Measurements from ENCODE around the gene ADGRD2. TPM values are rescaled to one million over a fixed set of nuclear protein-coding genes. Genes with fewer than 3 reads are reported as not detected.

The ADGRD2 gene
- total RNA-seq, 1 experiment from 2014 or later, result not detected

GRCh38 chr9:124506931-124507879 lies 57.0 kb downstream of the ADGRD2 start, which contains the start of gene NR5A1:
Gene NR5A1 (minus strand): TSS chr9:124507399. CDS start chr9:124503395, 4,004 bp downstream.
- peaks cover 9% of the 10 kb centered on the region for H3K4me1 ChIP-seq (ENCODE audit: insufficient read depth, low read length, poor library complexity, severe bottlenecking)
- no peaks in the 10 kb centered on the region for H3K36me3 ChIP-seq (ENCODE audit: insufficient read depth, low read length, poor library complexity, severe bottlenecking)
- ChIA-PET CTCF (no interaction called here), POLR2A (ENCODE audit: low non-redundant PET) (no interaction called here)
- DNase-seq (ENCODE audit: low spot score), result no peak
- no peak for TF ChIP-seq CTCF (conservative IDR thresholded peaks at IDR 0.05; ENCODE audit: low read depth, low read length)
- H3K27me3 ChIP-seq (replicated peaks; ENCODE audit: insufficient read depth, low read depth, low read length, poor library complexity), result peaks cover 40% of the 10 kb centered on the region
- H3K9me3 ChIP-seq (ENCODE audit: low read depth, low read length, poor library complexity, severe bottlenecking), result no peaks in the 10 kb centered on the region
- H3K4me3 ChIP-seq (ENCODE audit: low read depth, low read length, poor library complexity, severe bottlenecking), result no peak within 1 kb of the TSS
- no peak within 1 kb of the TSS for H3K27ac ChIP-seq (ENCODE audit: low read depth, low read length, poor library complexity, severe bottlenecking)
- BruUV-seq (replicated peaks), result no TSS peak
- intact Hi-C loops (cut with micrococcal nuclease; ENCODE audit: unreplicated experiment), result no loop called here

GRCh38 chr9:124507880-124508423 lies 57.7 kb downstream of the ADGRD2 start:
- Histone ChIP-seq H3K4me1 (ENCODE audit: insufficient read depth, low read length, poor library complexity, severe bottlenecking) (peaks cover 9% of the 10 kb centered on the region), H3K36me3 (ENCODE audit: insufficient read depth, low read length, poor library complexity, severe bottlenecking) (no peaks in the 10 kb centered on the region), H3K4me3 (ENCODE audit: low read depth, low read length, poor library complexity, severe bottlenecking) (no peak overlapping the region), H3K27ac (ENCODE audit: low read depth, low read length, poor library complexity, severe bottlenecking) (no peak overlapping the region), H3K27me3 (replicated peaks; ENCODE audit: insufficient read depth, low read depth, low read length, poor library complexity) (peaks cover 32% of the 10 kb centered on the region), H3K9me3 (ENCODE audit: low read depth, low read length, poor library complexity, severe bottlenecking) (no peaks in the 10 kb centered on the region)
- BruUV-seq (replicated peaks), result no TSS peak
- CTCF ChIA-PET, result no interaction called here
- intact Hi-C loops (cut with micrococcal nuclease; ENCODE audit: unreplicated experiment), result no loop called here
- TF ChIP-seq EZH2 (IDR thresholded peaks at IDR 0.05; ENCODE audit: borderline replicate concordance, low read depth, low read length, poor library complexity, severe bottlenecking), result no peak
- no peak for DNase-seq (ENCODE audit: low spot score)
- POLR2A ChIA-PET (ENCODE audit: low non-redundant PET), result interaction anchor here (0.7 kb wide), 1 partner anchor 64 kb away, joined by 4 read pairs; no protein-coding TSS in a partner anchor

- Histone ChIP-seq H3K9me3 (ENCODE audit: low read depth, low read length, poor library complexity, severe bottlenecking) (no peaks in the 10 kb centered on the region), H3K4me3 (ENCODE audit: low read depth, low read length, poor library complexity, severe bottlenecking) (no peak overlapping the region), H3K36me3 (ENCODE audit: insufficient read depth, low read length, poor library complexity, severe bottlenecking) (no peaks in the 10 kb centered on the region), H3K27me3 (replicated peaks; ENCODE audit: insufficient read depth, low read depth, low read length, poor library complexity) (peaks cover 5% of the 10 kb centered on the region), H3K27ac (ENCODE audit: low read depth, low read length, poor library complexity, severe bottlenecking) (no peak overlapping the region), H3K4me1 (ENCODE audit: insufficient read depth, low read length, poor library complexity, severe bottlenecking) (no peaks in the 10 kb centered on the region)
- CTCF ChIA-PET, result no interaction called here
- TF ChIP-seq EZH2 (IDR thresholded peaks at IDR 0.05; ENCODE audit: borderline replicate concordance, low read depth, low read length, poor library complexity, severe bottlenecking), result no peak
- TF ChIP-seq CTCF (conservative IDR thresholded peaks at IDR 0.05; ENCODE audit: low read depth, low read length), result no peak
- intact Hi-C loops (cut with micrococcal nuclease; ENCODE audit: unreplicated experiment), result no loop called here
- no TSS peak for BruUV-seq (replicated peaks)
- no peak for DNase-seq (ENCODE audit: low spot score)
- POLR2A ChIA-PET (ENCODE audit: low non-redundant PET), result no interaction called here
These were observed 60.6 kb downstream of the ADGRD2 start for GRCh38 chr9:124510650-124511425.

Data from A673 (cell line).